ENCODE measurements around the gene GJA4.

The GJA4 gene

GRCh38 chr1:34779005-34779404 is 13.8 kb upstream of the GJA4 start:
- no peak overlapping the region for H3K9ac ChIP-seq (ENCODE audit: insufficient read length, low read depth)
- no peak overlapping the region for H3K4me3 ChIP-seq (ENCODE audit: insufficient read length, low read depth)
- no peak for DNase-seq (ENCODE audit: low read depth, low spot score)
- no peaks in the 10 kb centered on the region for H3K36me3 ChIP-seq (ENCODE audit: insufficient read depth, insufficient read length, low read length)
- no peaks in the 10 kb centered on the region for H3K9me3 ChIP-seq (ENCODE audit: insufficient read depth, low read length)
- H3K4me1 ChIP-seq (ENCODE audit: insufficient read depth, insufficient read length): peaks cover 2% of the 10 kb centered on the region
- H3K27me3 ChIP-seq (ENCODE audit: insufficient read depth, insufficient read length): peaks cover 46% of the 10 kb centered on the region
- no peak for TF ChIP-seq SUZ12 (IDR thresholded peaks at IDR 0.05; ENCODE audit: extremely low read depth, insufficient read depth, insufficient read length)
- TF ChIP-seq ZNF274 (IDR thresholded peaks at IDR 0.05; ENCODE audit: low read depth, low read length): no peak
- no peak for TF ChIP-seq YY1 (IDR thresholded peaks at IDR 0.05; ENCODE audit: insufficient read depth, insufficient read length)

- Histone ChIP-seq H3K9ac (ENCODE audit: insufficient read length, low read depth) (no peak overlapping the region), H3K36me3 (ENCODE audit: insufficient read depth, insufficient read length, low read length) (no peaks in the 10 kb centered on the region), H3K9me3 (ENCODE audit: insufficient read depth, low read length) (no peaks in the 10 kb centered on the region), H3K27me3 (ENCODE audit: insufficient read depth, insufficient read length) (peaks cover 46% of the 10 kb centered on the region), H3K4me3 (ENCODE audit: insufficient read length, low read depth) (no peak overlapping the region), H3K4me1 (ENCODE audit: insufficient read depth, insufficient read length) (peaks cover 2% of the 10 kb centered on the region)
- TF ChIP-seq ZNF274 (IDR thresholded peaks at IDR 0.05; ENCODE audit: low read depth, low read length) (no peak), YY1 (IDR thresholded peaks at IDR 0.05; ENCODE audit: insufficient read depth, insufficient read length) (no peak), SUZ12 (IDR thresholded peaks at IDR 0.05; ENCODE audit: extremely low read depth, insufficient read depth, insufficient read length) (no peak)
- DNase-seq (ENCODE audit: low read depth, low spot score): no peak
Observed at GRCh38 chr1:34779526-34779925, 13.3 kb upstream of the GJA4 start.

- Histone ChIP-seq H3K4me1 (ENCODE audit: insufficient read depth, insufficient read length) (peaks cover 2% of the 10 kb centered on the region), H3K36me3 (ENCODE audit: insufficient read depth, insufficient read length, low read length) (no peaks in the 10 kb centered on the region), H3K9me3 (ENCODE audit: insufficient read depth, low read length) (no peaks in the 10 kb centered on the region), H3K4me3 (ENCODE audit: insufficient read length, low read depth) (no peak overlapping the region), H3K27me3 (ENCODE audit: insufficient read depth, insufficient read length) (peaks cover 46% of the 10 kb centered on the region), H3K9ac (ENCODE audit: insufficient read length, low read depth) (no peak overlapping the region)
- no peak for DNase-seq (ENCODE audit: low read depth, low spot score)
- TF ChIP-seq YY1 (IDR thresholded peaks at IDR 0.05; ENCODE audit: insufficient read depth, insufficient read length) (no peak), SUZ12 (IDR thresholded peaks at IDR 0.05; ENCODE audit: extremely low read depth, insufficient read depth, insufficient read length) (no peak), ZNF274 (IDR thresholded peaks at IDR 0.05; ENCODE audit: low read depth, low read length) (no peak)
Observed at GRCh38 chr1:34779962-34780361, 12.8 kb upstream of the GJA4 start.

GRCh38 chr1:34780528-34780927 is 12.3 kb upstream of the GJA4 start:
- H3K4me3 ChIP-seq (ENCODE audit: insufficient read length, low read depth): peak overlapping the region; percentile 77
- peaks cover 2% of the 10 kb centered on the region for H3K4me1 ChIP-seq (ENCODE audit: insufficient read depth, insufficient read length)
- H3K9ac ChIP-seq (ENCODE audit: insufficient read length, low read depth): no peak overlapping the region
- no peak for TF ChIP-seq ZNF274 (IDR thresholded peaks at IDR 0.05; ENCODE audit: low read depth, low read length)
- TF ChIP-seq SUZ12 (IDR thresholded peaks at IDR 0.05; ENCODE audit: extremely low read depth, insufficient read depth, insufficient read length): no peak
- no peak for TF ChIP-seq YY1 (IDR thresholded peaks at IDR 0.05; ENCODE audit: insufficient read depth, insufficient read length)
- H3K9me3 ChIP-seq (ENCODE audit: insufficient read depth, low read length): no peaks in the 10 kb centered on the region
- H3K36me3 ChIP-seq (ENCODE audit: insufficient read depth, insufficient read length, low read length): no peaks in the 10 kb centered on the region
- H3K27me3 ChIP-seq (ENCODE audit: insufficient read depth, insufficient read length): peaks cover 46% of the 10 kb centered on the region
- no peak for DNase-seq (ENCODE audit: low read depth, low spot score)

GRCh38 chr1:34781071-34781843 is 11.5 kb upstream of the GJA4 start, which contains the start of gene GJB3:
TSS of gene GJB3 (plus strand) at chr1:34781214. CDS start at chr1:34784763, 3,549 bp downstream.
- Histone ChIP-seq H3K9ac (ENCODE audit: insufficient read length, low read depth) (peak within 1 kb of the TSS; percentile 74), H3K9me3 (ENCODE audit: insufficient read depth, low read length) (no peaks in the 10 kb centered on the region), H3K27me3 (ENCODE audit: insufficient read depth, insufficient read length) (peaks cover 46% of the 10 kb centered on the region), H3K4me1 (ENCODE audit: insufficient read depth, insufficient read length) (peaks cover 2% of the 10 kb centered on the region), H3K36me3 (ENCODE audit: insufficient read depth, insufficient read length, low read length) (no peaks in the 10 kb centered on the region), H3K4me3 (ENCODE audit: insufficient read length, low read depth) (peak within 1 kb of the TSS; percentile 77)
- no peak for TF ChIP-seq ZNF274 (IDR thresholded peaks at IDR 0.05; ENCODE audit: low read depth, low read length)
- no peak for DNase-seq (ENCODE audit: low read depth, low spot score)

GRCh38 chr1:34781844-34782391 is 10.9 kb upstream of the GJA4 start:
- Histone ChIP-seq H3K27me3 (ENCODE audit: insufficient read depth, insufficient read length) (peaks cover 46% of the 10 kb centered on the region), H3K9ac (ENCODE audit: insufficient read length, low read depth) (peak overlapping the region; percentile 74), H3K9me3 (ENCODE audit: insufficient read depth, low read length) (no peaks in the 10 kb centered on the region), H3K4me3 (ENCODE audit: insufficient read length, low read depth) (peak overlapping the region; percentile 77), H3K4me1 (ENCODE audit: insufficient read depth, insufficient read length) (peaks cover 6% of the 10 kb centered on the region), H3K36me3 (ENCODE audit: insufficient read depth, insufficient read length, low read length) (no peaks in the 10 kb centered on the region)
- TF ChIP-seq ZNF274 (IDR thresholded peaks at IDR 0.05; ENCODE audit: low read depth, low read length) (no peak), YY1 (IDR thresholded peaks at IDR 0.05; ENCODE audit: insufficient read depth, insufficient read length) (no peak)
- DNase-seq (ENCODE audit: low read depth, low spot score): no peak

- H3K4me1 ChIP-seq (ENCODE audit: insufficient read depth, insufficient read length): peaks cover 6% of the 10 kb centered on the region
- no peak overlapping the region for H3K4me3 ChIP-seq (ENCODE audit: insufficient read length, low read depth)
- TF ChIP-seq YY1 (IDR thresholded peaks at IDR 0.05; ENCODE audit: insufficient read depth, insufficient read length) (no peak), SUZ12 (IDR thresholded peaks at IDR 0.05; ENCODE audit: extremely low read depth, insufficient read depth, insufficient read length) (no peak), ZNF274 (IDR thresholded peaks at IDR 0.05; ENCODE audit: low read depth, low read length) (no peak)
- no peak overlapping the region for H3K9ac ChIP-seq (ENCODE audit: insufficient read length, low read depth)
- peaks cover 36% of the 10 kb centered on the region for H3K27me3 ChIP-seq (ENCODE audit: insufficient read depth, insufficient read length)
- no peak for DNase-seq (ENCODE audit: low read depth, low spot score)
- no peaks in the 10 kb centered on the region for H3K36me3 ChIP-seq (ENCODE audit: insufficient read depth, insufficient read length, low read length)
- H3K9me3 ChIP-seq (ENCODE audit: insufficient read depth, low read length): no peaks in the 10 kb centered on the region
Observed at GRCh38 chr1:34784751-34785221, 8.0 kb upstream of the GJA4 start.
